M059J (cell line): ENCODE results near the gene RTBDN. TPM values are rescaled to one million over a fixed set of nuclear protein-coding genes. Genes with fewer than 3 reads are reported as not detected.

Experiments used
- DNase-seq: peaks from one replicate; pipeline ENCODE4 v3.0.0-alpha.2; 2012; ENCODE audit warnings: low read depth
- total RNA-seq: library from RNA; depleted of rRNA; stranded (reverse); fragments of >200 nt; shearing (Covaris generic); gene quantifications from 2 replicates; pipeline ENCODE4 v1.2.3, GENCODE V29; 2014; rRNA removed

Gene RTBDN
- total RNA-seq, 1 experiment from 2014 or later, result 0.52 TPM

DNA sequence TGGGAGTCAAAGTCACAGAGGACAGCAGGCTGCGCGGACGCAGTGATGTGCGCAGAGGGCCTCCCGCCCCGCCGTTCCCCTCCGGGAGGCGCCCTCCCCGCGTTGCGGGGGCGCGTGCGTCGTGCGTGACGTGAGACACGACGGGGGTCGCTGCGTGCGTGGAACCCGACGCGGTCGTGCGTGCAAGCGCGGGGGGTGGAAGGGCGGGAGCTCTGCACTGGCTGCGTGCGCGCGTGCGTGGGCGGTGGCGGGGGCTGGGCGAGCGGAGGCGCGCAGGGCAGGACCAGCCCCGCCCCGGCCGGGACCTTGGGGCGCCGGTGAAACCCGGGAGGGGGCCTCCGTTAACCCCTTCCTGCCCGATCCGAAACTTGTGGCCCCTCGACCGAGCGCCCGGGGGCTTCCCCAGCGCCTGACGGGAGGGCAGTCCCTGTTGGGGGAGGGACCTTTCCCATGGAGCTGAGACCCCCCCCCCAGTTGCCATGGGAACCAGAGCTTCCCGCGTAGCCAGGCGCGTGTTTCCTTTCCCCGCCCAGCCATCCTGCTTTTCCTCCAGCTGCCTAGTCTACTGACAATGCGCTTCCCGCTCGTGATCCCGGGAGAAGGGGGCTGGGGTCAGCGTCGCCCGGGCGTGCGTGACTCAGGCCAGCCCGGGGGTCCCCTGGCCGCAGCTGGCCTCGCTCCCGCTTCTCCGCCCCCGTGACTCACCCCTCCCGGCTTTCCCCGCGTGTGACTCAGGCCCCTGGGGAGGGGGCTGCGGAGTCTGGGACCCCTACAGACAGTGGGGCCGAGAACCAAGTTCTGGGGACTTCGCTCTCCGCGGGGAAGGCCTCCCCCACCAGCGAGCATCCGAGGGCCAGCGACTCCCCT lies 51.7 kb downstream of the RTBDN start:
- DNase-seq, result peak; percentile 77

DNA sequence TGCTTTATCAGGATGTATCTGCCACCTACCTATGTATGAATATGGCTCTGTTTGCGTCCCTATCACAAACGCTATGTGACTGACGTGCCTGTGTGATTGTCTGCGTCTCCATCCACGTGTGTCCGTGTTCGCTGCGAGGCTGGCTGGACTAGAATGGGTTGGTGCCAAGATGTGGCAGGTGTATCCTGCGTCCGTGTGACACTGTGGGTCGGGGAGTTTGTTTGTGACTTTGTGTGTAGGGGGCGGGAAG lies 52.3 kb downstream of the RTBDN start:
- no peak for DNase-seq

DNA sequence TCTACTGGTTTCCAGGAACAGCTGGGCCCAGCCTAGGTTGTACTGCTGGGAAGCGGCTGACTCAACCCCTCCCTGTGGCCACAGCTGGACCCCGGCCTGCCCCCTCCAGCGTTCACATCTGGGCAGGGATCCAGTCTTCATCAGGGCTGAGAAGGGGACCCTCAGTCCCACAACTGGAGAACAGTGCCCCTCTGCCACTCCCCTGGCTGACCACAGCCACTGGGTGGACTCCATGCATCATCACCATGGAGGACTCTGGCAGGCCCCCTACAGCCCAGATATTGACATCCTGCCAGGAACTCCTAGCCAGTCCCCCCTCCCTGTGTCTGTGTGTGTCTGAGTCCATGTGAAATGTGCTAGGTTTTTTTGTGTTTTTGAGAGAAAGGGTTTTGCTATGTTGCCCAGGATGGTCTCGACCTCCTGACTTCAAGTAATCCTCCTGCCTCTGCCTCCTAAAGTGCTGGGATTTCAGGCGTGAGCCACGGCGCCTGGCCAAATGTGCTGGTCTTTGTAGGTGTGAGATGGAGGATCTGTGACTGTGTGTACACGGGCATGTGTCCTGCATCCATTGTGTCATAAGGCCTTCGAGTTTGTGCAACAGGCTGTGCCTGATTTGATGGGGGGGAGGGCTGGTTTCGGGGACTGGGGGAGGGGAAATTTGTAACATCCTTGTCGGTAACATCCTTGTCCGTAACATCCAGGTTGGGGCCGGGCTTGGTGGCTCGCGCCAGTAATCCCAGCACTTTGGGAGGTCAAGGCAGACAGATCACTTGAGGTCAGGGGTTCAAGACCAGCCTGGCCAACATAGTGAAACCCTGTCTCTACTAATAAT lies 55.0 kb downstream of the RTBDN start:
- DNase-seq, result peak; percentile 69

DNA sequence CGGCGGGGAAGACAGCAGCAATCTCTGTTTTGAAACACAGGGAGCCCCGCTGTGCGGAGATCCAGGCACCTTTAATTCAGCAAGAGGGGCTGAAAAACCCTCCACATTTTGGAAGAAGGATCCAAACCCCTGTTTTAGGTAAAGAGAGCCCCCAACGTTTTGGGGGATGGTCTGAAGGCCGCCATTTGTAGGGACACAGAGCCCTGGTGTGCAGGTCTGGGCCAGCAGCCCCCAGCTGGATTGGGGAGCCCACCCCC lies 55.5 kb downstream of the RTBDN start:
- no peak for DNase-seq

DNA sequence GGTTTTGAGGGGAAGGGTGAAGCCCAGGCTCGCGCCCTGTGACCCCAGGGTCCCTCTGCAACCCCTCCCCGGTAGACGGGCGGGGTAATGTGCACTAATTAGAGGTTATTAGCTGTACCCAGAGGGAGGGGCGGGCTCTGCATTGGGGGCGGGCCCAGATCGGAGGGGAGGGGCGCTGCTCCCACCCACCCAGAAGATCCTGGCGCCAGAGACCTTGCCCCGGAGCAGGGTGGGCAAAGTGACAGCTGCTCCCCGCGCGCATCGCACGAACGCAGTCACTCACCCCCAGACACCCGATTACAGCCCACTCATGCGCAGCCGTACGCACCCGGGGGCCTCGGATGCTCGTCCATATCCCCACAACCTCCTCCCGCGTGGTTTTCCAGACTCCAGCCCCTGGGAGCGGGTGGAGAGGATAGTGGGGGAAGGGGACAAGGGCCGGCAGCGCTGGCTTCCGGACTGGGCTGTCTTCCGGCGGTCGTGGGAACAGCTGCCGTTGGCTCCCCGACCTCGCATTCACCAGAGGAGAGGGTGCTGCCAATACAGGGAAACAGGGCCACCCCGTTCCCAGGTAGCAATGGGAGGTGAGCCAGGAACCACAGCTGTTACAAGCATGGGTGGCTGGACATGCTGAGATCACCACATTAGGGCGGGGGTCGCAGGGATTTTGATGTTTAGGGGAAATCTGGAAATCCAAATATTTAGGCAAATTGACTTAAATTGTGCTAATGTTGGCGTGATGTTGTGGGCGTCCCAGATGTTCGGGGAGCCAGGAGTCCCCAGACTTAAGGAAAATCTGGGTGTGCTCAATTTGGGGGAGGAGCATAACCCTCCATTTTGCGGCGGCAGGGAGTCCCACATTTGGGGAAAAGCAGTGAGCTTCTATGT lies 56.1 kb downstream of the RTBDN start:
- peak; percentile 82 for DNase-seq

DNA sequence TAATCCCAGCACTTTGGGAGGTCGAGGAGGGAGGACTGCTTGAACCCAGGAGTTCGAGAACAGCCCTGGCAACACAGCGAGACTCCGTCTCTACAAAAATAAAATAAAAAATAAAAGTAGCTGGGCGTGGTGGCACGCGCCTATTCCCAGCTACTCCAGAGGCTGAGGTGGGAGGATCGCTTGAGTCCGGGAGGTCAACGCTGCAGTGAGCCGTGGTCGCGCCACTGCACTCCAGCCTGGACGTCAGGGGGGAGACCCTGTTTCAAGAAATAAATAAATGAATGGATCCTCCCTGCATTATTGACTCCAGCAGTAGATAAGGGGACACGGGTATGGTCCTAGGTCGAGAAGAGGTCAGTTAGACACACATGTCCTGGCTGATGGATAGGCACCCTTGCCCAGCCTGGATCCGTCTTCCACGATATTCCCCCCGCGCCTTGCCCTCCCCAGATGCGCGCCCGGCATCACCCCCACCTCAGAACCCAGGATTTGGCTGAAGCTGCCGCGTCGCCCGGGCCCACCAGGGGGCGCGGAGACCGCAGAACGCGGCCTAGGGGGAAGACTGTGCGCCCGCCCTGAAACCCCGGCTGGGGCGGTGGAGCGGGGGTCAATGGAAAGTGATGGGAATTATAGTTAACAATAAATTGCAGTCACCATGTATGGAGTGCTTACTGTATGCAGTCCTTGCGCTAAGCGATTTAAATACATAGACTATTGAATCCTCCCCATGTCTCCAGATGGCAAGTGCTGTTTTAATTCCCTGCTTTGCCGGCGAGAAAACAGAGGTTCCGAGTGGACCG lies 57.0 kb downstream of the RTBDN start:
- DNase-seq, result peak; percentile 74

Other genes starting within 250 kb of the RTBDN start
- gene ZNF490, start 223.8 kb downstream of the RTBDN start, total RNA-seq, result 6.3 and 7.9 TPM in 2 replicates
- gene ZNF791, start 223.7 kb downstream of the RTBDN start, total RNA-seq, result 12.8 and 27.7 TPM in 2 replicates
- 57.8 and 68.4 TPM in 2 replicates for gene MAN2B1, start 167.8 kb downstream of the RTBDN start, total RNA-seq
- gene WDR83, start 167.8 kb downstream of the RTBDN start, total RNA-seq, result 9.6 and 10.5 TPM in 2 replicates
- gene DHPS, start 152.7 kb downstream of the RTBDN start, total RNA-seq, result 82.7 and 108 TPM in 2 replicates
- gene GNG14, start 146.6 kb downstream of the RTBDN start, total RNA-seq, result not detected in 2 replicates
- gene FBXW9, start 137.9 kb downstream of the RTBDN start, total RNA-seq, result 12.0 and 14.5 TPM in 2 replicates
- 32.3 and 40.2 TPM in 2 replicates for gene TNPO2, start 110.6 kb downstream of the RTBDN start, total RNA-seq
- 272 and 329 TPM in 2 replicates for gene TRIR, start 99.9 kb downstream of the RTBDN start, total RNA-seq
- gene GET3, start 97.1 kb downstream of the RTBDN start, total RNA-seq, result 112 and 114 TPM in 2 replicates
- gene BEST2, start 82.8 kb downstream of the RTBDN start, total RNA-seq, result not detected in 2 replicates
- 7.2 and 8.4 TPM in 2 replicates for gene HOOK2, start 59.0 kb downstream of the RTBDN start, total RNA-seq
- 68.3 and 92.5 TPM in 2 replicates for gene JUNB, start 43.1 kb downstream of the RTBDN start, total RNA-seq
- gene PRDX2, start 32.8 kb downstream of the RTBDN start, total RNA-seq, result 178 and 300 TPM in 2 replicates
- not detected in 2 replicates for gene THSD8, start 32.5 kb downstream of the RTBDN start, total RNA-seq
- 50.4 and 62.8 TPM in 2 replicates for gene RNASEH2A, start 28.0 kb downstream of the RTBDN start, total RNA-seq
- gene MAST1, start 3.9 kb upstream of the RTBDN start, total RNA-seq, result 0.10 and 0.12 TPM in 2 replicates
- gene DNASE2, start 46.9 kb upstream of the RTBDN start, total RNA-seq, result 61.0 and 62.4 TPM in 2 replicates
- not detected in 2 replicates for gene KLF1, start 52.6 kb upstream of the RTBDN start, total RNA-seq
- 27.2 and 27.5 TPM in 2 replicates for gene GCDH, start 56.6 kb upstream of the RTBDN start, total RNA-seq
- 0.20 and 0.34 TPM in 2 replicates for gene SYCE2, start 84.7 kb upstream of the RTBDN start, total RNA-seq
- 67.2 and 86.6 TPM in 2 replicates for gene FARSA, start 99.1 kb upstream of the RTBDN start, total RNA-seq
- gene CALR, start 104.0 kb upstream of the RTBDN start, total RNA-seq, result 2,061 and 2,975 TPM in 2 replicates
- gene RAD23A, start 111.3 kb upstream of the RTBDN start, total RNA-seq, result 156 and 205 TPM in 2 replicates
- 48.1 and 54.0 TPM in 2 replicates for gene GADD45GIP1, start 122.6 kb upstream of the RTBDN start, total RNA-seq
- 0.62 TPM in 1 of 2 replicates, not detected in the other for gene DAND5, start 135.0 kb upstream of the RTBDN start, total RNA-seq
- 38.5 and 52.0 TPM in 2 replicates for gene NFIX, start 160.9 kb upstream of the RTBDN start, total RNA-seq